SU-DHL-6 (cell line): ENCODE results near the gene SORL1.

Source experiments
- H2AFZ ChIP-seq: fragments of 200-600 bp; sonication (generic); 2 replicates; pipeline ENCODE4 v1.6.1; 2014; ENCODE audit warnings: low read depth, mild to moderate bottlenecking, moderate library complexity, mixed read lengths, antibody characterized with exemption, low read length; ENCODE audit not compliant: severe bottlenecking
- H3F3A ChIP-seq: fragments of 200-600 bp; shearing (Covaris generic); 2 replicates; pipeline ENCODE4 v1.6.0; 2016; ENCODE audit warnings: antibody characterized with exemption, mild to moderate bottlenecking; ENCODE audit not compliant: insufficient read depth
- H3K27ac ChIP-seq: fragments of 200-600 bp; sonication (generic); 2 replicates; pipeline ENCODE4 v1.5.1; 2016; ENCODE audit warnings: low read depth, mild to moderate bottlenecking, low read length, moderate library complexity, mixed read lengths
- H3K27me3 ChIP-seq: fragments of 200-600 bp; sonication (generic), shearing (Covaris generic); 2 replicates; pipeline ENCODE4 v1.6.0; 2014; ENCODE audit warnings: mild to moderate bottlenecking, low read length
- H3K36me3 ChIP-seq: fragments of 200-600 bp; sonication (generic); 2 replicates; pipeline ENCODE4 v1.6.1; 2014; ENCODE audit warnings: mild to moderate bottlenecking, low read length, mixed read lengths
- H3K4me2 ChIP-seq: fragments of 300-600, 200-600 bp; shearing (Covaris generic), sonication (generic); 2 replicates; pipeline ENCODE4 v1.6.0; 2014; ENCODE audit warnings: low read length, low read depth, mild to moderate bottlenecking; ENCODE audit not compliant: poor library complexity, severe bottlenecking
- H3K4me3 ChIP-seq: fragments of 200-600 bp; sonication (generic); 2 replicates; pipeline ENCODE4 v1.5.1; 2014; ENCODE audit warnings: antibody characterized with exemption, low read length, mild to moderate bottlenecking, mixed read lengths; ENCODE audit not compliant: insufficient read depth, poor library complexity, severe bottlenecking
- H3K79me2 ChIP-seq: fragments of 200-600 bp; sonication (generic); 2 replicates; pipeline ENCODE4 v1.6.1; 2014; ENCODE audit warnings: mild to moderate bottlenecking, low read length, moderate library complexity; ENCODE audit not compliant: insufficient read depth
- H3K9ac ChIP-seq: fragments of 200-600 bp; sonication (generic); 2 replicates; pipeline ENCODE4 v1.7.0; 2014; ENCODE audit warnings: mild to moderate bottlenecking, low read length
- H3K9me2 ChIP-seq: fragments of 200-600 bp; sonication (generic); replicated peaks from 2 replicates; pipeline ENCODE4 v1.6.1; 2014; ENCODE audit warnings: low read length; ENCODE audit not compliant: insufficient read depth
- H3K9me3 ChIP-seq: fragments of 200-600 bp; sonication (generic); 2 replicates; pipeline ENCODE4 v1.6.1; 2014; ENCODE audit warnings: low read length, mixed read lengths; ENCODE audit not compliant: insufficient read depth
- H4K20me1 ChIP-seq: fragments of 200-600 bp; sonication (generic); 2 replicates; pipeline ENCODE4 v1.6.1; 2014; ENCODE audit warnings: low read depth, mild to moderate bottlenecking, antibody characterized with exemption, low read length, moderate library complexity, mixed read lengths
- CTCF ChIP-seq: fragments of 200-600 bp; sonication (generic); IDR thresholded peaks from one replicate; pipeline ENCODE4 v1.5.1; 2017; ENCODE audit warnings: antibody characterized with exemption, mild to moderate bottlenecking, low read length, moderate library complexity; ENCODE audit not compliant: insufficient read depth, poor library complexity, severe bottlenecking
- EZH2phosphoT487 ChIP-seq: fragments of 200-600 bp; sonication (generic), shearing (Covaris generic); conservative IDR thresholded peaks from 2 replicates; pipeline ENCODE4 v1.6.1; 2018; ENCODE audit warnings: mild to moderate bottlenecking, antibody characterized with exemption, low read length, moderate library complexity, mixed read lengths

SORL1 gene

GRCh38 chr11:121512468-121513465 lies 60.7 kb downstream of the SORL1 start:
- Histone ChIP-seq H3K79me2 (peaks cover 98% of the 10 kb centered on the region), H3K27ac (no peak overlapping the region), H3K9me3 (no peaks in the 10 kb centered on the region), H3F3A (peaks cover 3% of the 10 kb centered on the region; the same call in 1 of the 2 replicates), H3K27me3 (no peaks in the 10 kb centered on the region), H2AFZ (no peak overlapping the region), H3K9me2 (no peaks in the 10 kb centered on the region), H3K9ac (no peak overlapping the region), H3K4me3 (no peak overlapping the region), H3K4me2 (no peak overlapping the region), H3K36me3 (peaks cover 90% of the 10 kb centered on the region), H4K20me1 (peaks cover 11% of the 10 kb centered on the region)
- TF ChIP-seq EZH2phosphoT487 (no peak), CTCF (no peak)

GRCh38 chr11:121513807-121514206 lies 61.7 kb downstream of the SORL1 start:
- H3K9me2 ChIP-seq: no peaks in the 10 kb centered on the region
- H3K27ac ChIP-seq: no peak overlapping the region
- H3K36me3 ChIP-seq: peaks cover 88% of the 10 kb centered on the region
- H2AFZ ChIP-seq: no peak overlapping the region
- no peaks in the 10 kb centered on the region for H3K9me3 ChIP-seq
- H3K27me3 ChIP-seq: no peaks in the 10 kb centered on the region
- H3K4me3 ChIP-seq: no peak overlapping the region
- H3K4me2 ChIP-seq: no peak overlapping the region
- TF ChIP-seq CTCF (no peak), EZH2phosphoT487 (no peak)
- H3F3A ChIP-seq: no peaks in the 10 kb centered on the region
- H3K79me2 ChIP-seq: peaks cover 98% of the 10 kb centered on the region
- H4K20me1 ChIP-seq: 0 out of 2 replicates have a peak, but pooled peaks cover 5% of the 10 kb centered on the region
- H3K9ac ChIP-seq: no peak overlapping the region

- Histone ChIP-seq H3K27me3 (no peaks in the 10 kb centered on the region), H3K79me2 (peaks cover 97% of the 10 kb centered on the region), H3K9me2 (no peaks in the 10 kb centered on the region), H2AFZ (no peak overlapping the region), H3K27ac (no peak overlapping the region), H3K9ac (no peak overlapping the region), H3K9me3 (no peaks in the 10 kb centered on the region), H3F3A (no peaks in the 10 kb centered on the region), H3K4me3 (no peak overlapping the region), H3K36me3 (peaks cover 90% of the 10 kb centered on the region), H3K4me2 (no peak overlapping the region), H4K20me1 (0 out of 2 replicates have a peak, but pooled peaks cover 4% of the 10 kb centered on the region)
- TF ChIP-seq CTCF (no peak), EZH2phosphoT487 (no peak)
Measured at GRCh38 chr11:121514432-121515334, 62.6 kb downstream of the SORL1 start.
